ENCODE measurements around the gene RNF5.

- no peak for TF ChIP-seq CTCF (IDR thresholded peaks at IDR 0.05; ENCODE audit: low read length)
- no peak for TF ChIP-seq EZH2 (optimal IDR thresholded peaks at IDR 0.05; ENCODE audit: low read depth, low read length)
Observed at GRCh38 chr6:32189069-32189741, 11.0 kb downstream of the RNF5 start.

Measured in MM.1S (cell line).